HG02759 (cell line): ENCODE data around the gene IGFBP5.
A peak's percentile ranks its signal among the peaks of the same experiment; 100 is the strongest.

Experiments
- ATAC-seq: cut with Tn5 transposase; IDR thresholded peaks from one replicate; pipeline ENCODE4 v1.9.1; 2021; ENCODE audit warnings: mild to moderate bottlenecking, moderate library complexity; ENCODE audit not compliant: unreplicated experiment

IGFBP5 gene

DNA sequence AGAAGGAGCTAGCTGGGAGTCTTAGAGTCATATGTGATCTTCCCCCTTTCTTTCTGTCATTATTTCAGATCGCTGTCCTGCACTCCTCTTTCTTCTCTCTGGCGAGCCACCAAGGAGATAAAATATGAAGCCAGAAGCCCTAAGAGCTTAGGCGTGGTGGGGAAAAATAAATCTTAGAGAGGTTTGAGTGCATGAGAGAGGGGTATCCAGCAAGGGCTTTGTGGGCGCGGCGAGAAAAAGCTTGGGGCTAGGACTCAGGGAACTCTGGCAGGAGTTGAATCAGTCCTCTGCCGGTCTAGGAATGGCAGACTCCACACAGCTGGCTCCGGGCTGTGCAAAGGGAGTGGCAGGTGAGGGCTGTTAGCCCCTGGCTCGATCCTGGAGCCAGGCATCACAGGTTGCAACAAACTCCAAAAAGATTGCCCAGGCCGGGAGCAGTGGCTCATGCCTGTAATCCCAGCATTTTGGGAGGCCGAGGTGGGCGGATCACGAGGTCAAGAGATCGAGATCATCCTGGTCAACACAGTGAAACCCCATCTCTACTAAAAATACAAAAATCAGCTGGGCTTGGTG, 20.1 kb upstream of the IGFBP5 start:
- no peak for ATAC-seq

GRCh38 chr2:216714376-216714775, 19.0 kb upstream of the IGFBP5 start:
- ATAC-seq, result no peak

DNA sequence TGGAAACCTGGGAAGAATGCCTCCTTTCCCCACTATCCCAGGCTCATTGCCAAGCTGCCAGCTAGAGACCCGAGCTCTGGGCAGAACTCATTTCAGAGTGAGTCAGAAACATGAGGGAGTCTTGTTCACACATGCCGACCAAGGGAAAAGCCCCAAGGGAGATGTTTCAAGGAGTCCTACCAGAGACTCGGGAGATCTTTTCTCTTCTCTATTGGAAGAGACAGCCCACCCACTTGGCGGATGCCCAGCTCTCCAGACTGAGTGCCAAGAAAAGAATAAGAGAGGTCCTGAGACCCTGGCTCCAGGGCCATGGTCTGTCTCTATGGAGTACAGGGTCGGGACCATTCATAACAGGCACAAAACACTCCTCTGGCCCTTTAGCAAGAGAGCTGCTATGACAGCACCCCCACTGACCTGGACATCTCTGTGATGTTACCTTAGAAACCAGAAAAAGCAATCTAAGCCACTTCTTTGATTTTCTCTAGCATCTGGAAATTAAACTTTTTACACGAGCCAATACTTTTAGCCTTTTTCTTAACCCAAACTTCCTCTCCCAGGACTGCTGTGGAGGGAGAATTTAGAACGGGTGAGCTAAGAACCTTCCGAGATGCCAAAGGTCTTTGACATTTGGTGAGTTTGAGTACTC, 18.5 kb upstream of the IGFBP5 start:
- no peak for ATAC-seq

DNA sequence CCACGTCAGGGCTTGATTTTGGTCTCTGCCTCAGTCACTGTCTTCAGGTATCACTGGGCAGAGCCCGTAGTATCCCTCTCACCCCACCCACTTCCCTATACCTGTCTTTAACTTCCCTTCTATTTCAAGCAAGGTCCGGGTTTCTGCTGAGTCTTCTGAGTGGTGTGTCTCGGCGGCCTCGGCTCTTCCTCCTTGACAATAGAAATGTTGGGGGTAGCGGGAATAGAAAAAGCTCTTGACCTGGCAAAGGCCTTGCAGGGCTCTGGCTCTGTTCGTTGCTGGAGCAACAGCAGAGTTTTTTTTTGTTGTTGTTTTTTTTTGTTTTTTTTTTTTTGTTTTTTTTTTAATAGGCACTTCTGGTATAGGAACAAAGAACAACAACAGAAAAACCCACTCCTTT, 16.0 kb upstream of the IGFBP5 start:
- ATAC-seq, result no peak

GRCh38 chr2:216710551-216711301, 15.4 kb upstream of the IGFBP5 start:
- ATAC-seq, result no peak

- ATAC-seq, result no peak
Measured at GRCh38 chr2:216702756-216703155, 7.4 kb upstream of the IGFBP5 start.

- ATAC-seq, result no peak
Measured at GRCh38 chr2:216701544-216701943, 6.2 kb upstream of the IGFBP5 start.

GRCh38 chr2:216700781-216701180, 5.4 kb upstream of the IGFBP5 start:
- ATAC-seq, result no peak

GRCh38 chr2:216700088-216700567, 4.8 kb upstream of the IGFBP5 start:
- ATAC-seq, result no peak

DNA sequence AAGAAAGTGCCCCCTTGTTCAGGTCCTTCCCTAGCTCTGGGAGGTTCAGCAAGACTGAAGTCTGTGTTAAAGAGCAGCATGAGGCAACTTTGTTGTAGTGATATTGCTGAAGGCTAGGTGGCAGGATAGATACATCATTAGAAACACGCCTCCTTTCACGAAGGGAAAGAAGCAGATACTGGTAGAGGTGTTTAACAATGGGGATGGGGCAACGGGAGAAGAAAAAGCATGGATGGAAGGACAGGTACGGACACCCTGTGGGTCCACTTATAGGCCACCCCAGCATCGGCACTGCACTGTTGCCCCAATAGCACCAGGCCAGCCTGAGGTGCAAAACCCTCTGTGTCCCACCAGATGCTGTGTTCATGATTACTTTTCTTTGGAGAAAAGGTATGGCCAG, 3.5 kb upstream of the IGFBP5 start:
- ATAC-seq, result no peak

DNA sequence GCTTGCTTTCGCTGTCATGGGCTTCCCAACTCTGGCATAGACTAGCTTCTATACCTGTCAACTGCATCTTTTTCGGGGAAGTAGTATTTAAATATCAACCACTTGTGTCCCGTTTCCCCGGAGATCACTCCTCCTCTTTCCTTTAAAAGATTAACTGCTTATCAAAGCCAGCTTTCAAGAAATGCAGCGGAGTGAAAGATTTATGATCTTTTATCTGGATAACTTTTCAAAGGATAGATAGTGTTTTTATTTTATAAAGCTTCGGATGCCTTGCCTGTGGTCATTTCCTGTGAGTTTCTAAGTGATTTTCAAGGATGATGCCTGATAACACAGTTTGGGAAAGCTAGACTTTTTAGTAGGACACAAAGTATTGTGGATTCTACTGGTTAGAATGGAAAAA, 2.9 kb upstream of the IGFBP5 start:
- no peak for ATAC-seq

- no peak for ATAC-seq
Measured at GRCh38 chr2:216696751-216697560, 1.6 kb upstream of the IGFBP5 start.

DNA sequence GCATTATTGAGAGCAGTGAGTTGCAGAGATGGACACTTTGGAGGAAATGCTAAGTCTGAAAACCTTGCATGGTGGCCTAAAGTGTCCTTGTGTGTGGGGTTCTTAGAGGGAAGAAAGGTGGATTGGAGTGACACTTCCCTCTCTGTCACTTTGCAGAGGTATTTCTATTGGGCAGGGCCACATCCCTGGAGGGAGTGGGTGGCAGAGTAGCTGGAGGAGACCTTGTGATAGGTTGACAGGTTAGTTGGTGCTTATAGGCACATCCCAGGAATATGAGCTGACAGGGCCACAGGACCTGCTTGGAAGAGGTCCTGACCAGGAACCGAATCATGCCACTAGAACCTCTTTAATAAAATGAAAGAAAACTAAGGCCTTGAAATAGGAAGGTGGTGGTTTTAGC, 972 bp upstream of the IGFBP5 start:
- no peak for ATAC-seq

GRCh38 chr2:216694826-216695217, 527 bp downstream of the IGFBP5 start:
- no peak for ATAC-seq

DNA sequence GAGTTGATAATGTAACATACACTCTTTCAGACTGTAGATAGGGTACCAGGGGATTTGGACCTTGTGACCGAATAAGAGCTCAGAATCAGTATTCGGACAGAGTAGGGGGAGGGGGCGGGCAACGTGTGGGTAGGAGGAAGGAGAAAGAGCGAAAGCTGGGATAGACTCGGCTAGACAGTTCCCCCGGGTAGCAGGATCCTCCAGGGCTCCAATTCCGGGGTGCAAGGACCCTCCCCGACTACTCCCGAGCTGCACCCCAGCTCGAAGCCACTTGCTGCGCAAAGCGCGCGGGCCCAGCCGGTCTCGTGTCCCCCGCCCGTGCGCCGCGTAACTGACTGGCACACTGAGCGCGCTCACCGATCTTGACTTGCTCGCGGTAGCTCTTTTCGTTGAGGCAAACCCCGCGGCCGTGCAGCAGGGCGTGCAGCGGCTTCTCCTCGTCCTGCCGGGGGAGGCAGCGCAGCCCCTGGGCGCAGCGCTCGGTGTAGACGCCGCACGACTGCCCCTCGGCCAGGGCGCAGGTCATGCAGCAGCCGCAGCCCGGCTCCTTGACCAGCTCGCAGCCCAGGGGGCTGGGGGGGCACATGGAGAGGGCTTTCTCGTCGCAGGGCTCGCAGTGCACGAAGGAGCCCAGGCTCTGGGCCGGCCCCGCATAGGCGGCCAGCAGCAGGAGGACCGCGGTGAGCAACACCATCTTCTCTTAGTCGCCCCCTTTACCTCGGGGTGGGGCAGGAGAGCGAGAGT, 1.1 kb downstream of the IGFBP5 start:
- ATAC-seq, result no peak

GRCh38 chr2:216693414-216694080, 1.8 kb downstream of the IGFBP5 start:
- no peak for ATAC-seq

GRCh38 chr2:216692636-216693413, 2.5 kb downstream of the IGFBP5 start:
- ATAC-seq, result peak; percentile 58

GRCh38 chr2:216690853-216691741, 4.3 kb downstream of the IGFBP5 start:
- no peak for ATAC-seq
